Fibroblast of villous mesenchyme (primary cell): Measurements from ENCODE around the gene CLASP2. TPM values are rescaled to one million over a fixed set of nuclear protein-coding genes. Genes with fewer than 3 reads are reported as not detected.

Experiments used
- DNase-seq: peaks from one replicate; pipeline ENCODE4 v3.0.0-alpha.2; 2010; ENCODE audit warnings: low read depth
- H3K4me3 ChIP-seq: 2 replicates; pipeline ENCODE4 v1.5.1; 2011; ENCODE audit warnings: low read depth, mild to moderate bottlenecking, low read length
- CTCF ChIP-seq: IDR thresholded peaks from 2 replicates; pipeline ENCODE4 v1.5.1; 2012; ENCODE audit warnings: low read depth, mild to moderate bottlenecking, low read length; ENCODE audit not compliant: insufficient read depth
- total RNA-seq: library from RNA; depleted of rRNA; stranded (reverse); fragments of >200 nt; gene quantifications from 2 replicates; pipeline ENCODE4 v1.2.3, GENCODE V29; 2012

Gene CLASP2
- total RNA-seq, 1 donor, result 64.3 TPM

GRCh38 chr3:33490641-33491241, 227.3 kb downstream of the CLASP2 start:
- H3K4me3 ChIP-seq, result no peak overlapping the region
- no peak for TF ChIP-seq CTCF
- no peak for DNase-seq

- H3K4me3 ChIP-seq, result no peak overlapping the region
- DNase-seq, result peak; percentile 5
- TF ChIP-seq CTCF, result no peak
These were observed 229.4 kb downstream of the CLASP2 start for GRCh38 chr3:33488683-33489082.

- no peak for TF ChIP-seq CTCF
- H3K4me3 ChIP-seq, result no peak overlapping the region
- no peak for DNase-seq
These were observed 229.8 kb downstream of the CLASP2 start for GRCh38 chr3:33488246-33488645.

- no peak for TF ChIP-seq CTCF
- DNase-seq, result peak; percentile 40
- no peak overlapping the region for H3K4me3 ChIP-seq
These were observed 235.9 kb downstream of the CLASP2 start for GRCh38 chr3:33482111-33482521.

- DNase-seq, result no peak
- no peak overlapping the region for H3K4me3 ChIP-seq
- no peak for TF ChIP-seq CTCF
These were observed 243.2 kb downstream of the CLASP2 start for GRCh38 chr3:33474896-33475295.

- DNase-seq, result no peak
- H3K4me3 ChIP-seq, result no peak overlapping the region
- TF ChIP-seq CTCF, result no peak
These were observed 244.2 kb downstream of the CLASP2 start for GRCh38 chr3:33473813-33474212.

GRCh38 chr3:33467786-33468185, 250.3 kb downstream of the CLASP2 start:
- no peak overlapping the region for H3K4me3 ChIP-seq
- TF ChIP-seq CTCF, result no peak
- peak; percentile 30 for DNase-seq
